Liver (tissue), 3 donors: ENCODE data around the gene FHL5.

Source experiments
- TAF1 ChIP-seq: conservative IDR thresholded peaks from 2 replicates; pipeline ENCODE4 v1.6.1; 2016; ENCODE audit warnings: antibody characterized with exemption, mild to moderate bottlenecking
- YY1 ChIP-seq: IDR thresholded peaks from 2 replicates; pipeline ENCODE4 v1.6.1; 2016; ENCODE audit warnings: antibody characterized with exemption, mild to moderate bottlenecking
- TF ChIP-seq, protein P1 (sequence below): fragments of 150-350 bp; IDR thresholded peaks from 2 replicates; pipeline ENCODE4 v1.5.1; 2017; ENCODE audit warnings: improper control_type of control experiment, low read depth, low read length; ENCODE audit not compliant: missing input control
- donor health status: healthy.
- donor health status: healthy.

DNA sequence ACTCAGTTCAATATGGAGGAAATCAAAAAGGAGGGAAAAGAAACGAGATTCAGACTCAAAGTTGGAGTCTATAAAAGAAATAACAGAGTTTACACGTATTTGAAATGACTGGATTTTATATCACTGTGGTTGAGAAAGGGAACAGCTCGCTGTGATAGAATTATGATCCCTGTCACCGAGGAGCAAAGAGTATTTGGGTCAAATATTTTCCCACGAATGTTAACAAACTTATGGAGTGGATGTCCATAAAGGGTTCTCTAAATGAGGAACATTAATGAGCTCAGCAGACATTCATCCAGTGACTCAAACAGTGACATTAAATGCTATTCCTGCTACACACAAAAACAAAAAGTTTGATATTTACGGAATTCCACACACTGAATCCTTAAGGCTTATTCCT is 57.9 kb downstream of the FHL5 start:
- TF ChIP-seq, protein P1, sequence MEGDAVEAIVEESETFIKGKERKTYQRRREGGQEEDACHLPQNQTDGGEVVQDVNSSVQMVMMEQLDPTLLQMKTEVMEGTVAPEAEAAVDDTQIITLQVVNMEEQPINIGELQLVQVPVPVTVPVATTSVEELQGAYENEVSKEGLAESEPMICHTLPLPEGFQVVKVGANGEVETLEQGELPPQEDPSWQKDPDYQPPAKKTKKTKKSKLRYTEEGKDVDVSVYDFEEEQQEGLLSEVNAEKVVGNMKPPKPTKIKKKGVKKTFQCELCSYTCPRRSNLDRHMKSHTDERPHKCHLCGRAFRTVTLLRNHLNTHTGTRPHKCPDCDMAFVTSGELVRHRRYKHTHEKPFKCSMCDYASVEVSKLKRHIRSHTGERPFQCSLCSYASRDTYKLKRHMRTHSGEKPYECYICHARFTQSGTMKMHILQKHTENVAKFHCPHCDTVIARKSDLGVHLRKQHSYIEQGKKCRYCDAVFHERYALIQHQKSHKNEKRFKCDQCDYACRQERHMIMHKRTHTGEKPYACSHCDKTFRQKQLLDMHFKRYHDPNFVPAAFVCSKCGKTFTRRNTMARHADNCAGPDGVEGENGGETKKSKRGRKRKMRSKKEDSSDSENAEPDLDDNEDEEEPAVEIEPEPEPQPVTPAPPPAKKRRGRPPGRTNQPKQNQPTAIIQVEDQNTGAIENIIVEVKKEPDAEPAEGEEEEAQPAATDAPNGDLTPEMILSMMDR: no peak
- TF ChIP-seq YY1 (no peak), TAF1 (no peak)
